ENCODE data around the gene PPP2R5C. TPM values are rescaled to one million over a fixed set of nuclear protein-coding genes. Genes with fewer than 3 reads are reported as not detected.

Gene PPP2R5C
- total RNA-seq, 2 donors from 2014 or later, result 282 to 355 TPM

Other genes starting within 250 kb of the PPP2R5C start
- gene DIO3, start 200.2 kb upstream of the PPP2R5C start, total RNA-seq, result not detected
- 100 to 1,000 TPM; 368 to 465 TPM for gene DYNC1H1, start 202.9 kb downstream of the PPP2R5C start, total RNA-seq

Measured in activated naive CD4-positive, alpha-beta T cell treated with anti-CD3 and anti-CD28 coated beads, Interleukin-2, amount 50 U/mL, for 72 hours (primary cell).